ENCODE data around the gene RNU1-3. TPM values are rescaled to one million over a fixed set of nuclear protein-coding genes. Genes with fewer than 3 reads are reported as not detected.
A peak's percentile ranks its signal among the peaks of the same experiment; 100 is the strongest.
"Not testable (repeated sequence)": the region's sequence is repeated elsewhere in the genome, so short reads cannot be mapped to it uniquely, and the experiment has no call there.

RNU1-3 gene
- total and polyA plus RNA-seq, 2 of the 13 experiments (the other 11 are each of a cell fraction or from before 2014, with no cell fraction given) = under 0.01 to 11,018 TPM

DNA sequence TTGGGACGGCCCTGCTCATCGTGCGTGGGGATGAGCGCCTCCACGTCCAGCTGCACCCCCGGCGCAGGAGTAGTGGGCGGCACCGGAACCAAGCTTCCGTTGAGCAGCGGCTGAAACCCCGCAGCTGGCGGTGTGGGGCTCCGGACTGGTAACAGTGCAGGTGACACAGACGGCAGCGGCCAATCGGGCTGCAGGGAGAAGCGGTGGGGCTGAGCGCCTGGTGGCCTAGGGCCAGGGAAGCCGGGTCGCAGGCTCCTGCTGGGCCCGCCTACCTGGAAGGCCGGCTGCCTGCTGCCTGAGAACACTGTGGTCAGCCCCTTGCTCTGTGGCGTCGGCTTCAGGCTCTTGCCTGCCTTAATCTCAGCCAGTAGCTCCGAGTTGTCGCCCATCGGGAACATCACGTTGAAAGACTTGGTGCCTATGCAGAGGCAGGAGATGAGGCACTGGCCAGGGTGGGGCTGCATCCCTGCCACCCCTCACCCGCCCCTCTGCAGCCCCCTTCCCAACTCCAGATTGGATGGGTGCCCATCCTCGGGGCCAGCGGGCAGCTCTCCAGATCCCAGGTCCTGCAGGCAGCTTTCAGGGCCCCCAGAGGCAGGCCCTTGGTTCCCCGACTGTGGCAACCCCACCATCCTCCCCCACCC lies 29.9 kb upstream of the RNU1-3 start:
- ATAC-seq (peak; percentile 84), DNase-seq (ENCODE audit: low spot score) (peak; percentile 39)
- Histone ChIP-seq H3K27ac (ENCODE audit: extremely low read length, insufficient read depth, low read length) (peak overlapping the region; percentile 30), H3K4me2 (ENCODE audit: low read depth, low read length) (peak overlapping the region; percentile 63), H3K4me3 (replicated peaks in 1 of 3; ENCODE audit: insufficient read depth in 1 of 3, low read depth in 2 of 3, low read length in 3 of 3) (peak overlapping the region; percentile 16 to 57 (median 47); a peak in 5 of 6 replicates)
- CTCF ChIA-PET (ENCODE audit: low intra/inter-chr PET ratio, low total read pairs); BruUV-seq (replicated peaks); H3K4me1 ChIP-seq (ENCODE audit: insufficient read depth, low read length); H3K27me3 ChIP-seq (ENCODE audit: control insufficient read depth in 1 of 2, insufficient read depth in 2 of 2, low read length in 2 of 2); H4K20me1 ChIP-seq (ENCODE audit: insufficient read depth, low read length); FAIRE-seq; H3K9ac ChIP-seq (ENCODE audit: insufficient read depth, low read depth, low read length); intact Hi-C loops (cut with micrococcal nuclease; ENCODE audit: unreplicated experiment); H2AFZ ChIP-seq (ENCODE audit: low read length); H3K9me3 ChIP-seq (ENCODE audit: low read length); in situ Hi-C loops (cut with HindIII; ENCODE audit: extremely low pct_ligation_motif_present, low pct_unique_long_range_greater_than_20kb); H3K36me3 ChIP-seq (replicated peaks in 1 of 2; ENCODE audit: control insufficient read depth in 1 of 2, insufficient read depth in 2 of 2, low read length in 2 of 2); H3K79me2 ChIP-seq (ENCODE audit: insufficient read depth, low read length): not testable (repeated sequence)
- TF ChIP-seq, protein P1, sequence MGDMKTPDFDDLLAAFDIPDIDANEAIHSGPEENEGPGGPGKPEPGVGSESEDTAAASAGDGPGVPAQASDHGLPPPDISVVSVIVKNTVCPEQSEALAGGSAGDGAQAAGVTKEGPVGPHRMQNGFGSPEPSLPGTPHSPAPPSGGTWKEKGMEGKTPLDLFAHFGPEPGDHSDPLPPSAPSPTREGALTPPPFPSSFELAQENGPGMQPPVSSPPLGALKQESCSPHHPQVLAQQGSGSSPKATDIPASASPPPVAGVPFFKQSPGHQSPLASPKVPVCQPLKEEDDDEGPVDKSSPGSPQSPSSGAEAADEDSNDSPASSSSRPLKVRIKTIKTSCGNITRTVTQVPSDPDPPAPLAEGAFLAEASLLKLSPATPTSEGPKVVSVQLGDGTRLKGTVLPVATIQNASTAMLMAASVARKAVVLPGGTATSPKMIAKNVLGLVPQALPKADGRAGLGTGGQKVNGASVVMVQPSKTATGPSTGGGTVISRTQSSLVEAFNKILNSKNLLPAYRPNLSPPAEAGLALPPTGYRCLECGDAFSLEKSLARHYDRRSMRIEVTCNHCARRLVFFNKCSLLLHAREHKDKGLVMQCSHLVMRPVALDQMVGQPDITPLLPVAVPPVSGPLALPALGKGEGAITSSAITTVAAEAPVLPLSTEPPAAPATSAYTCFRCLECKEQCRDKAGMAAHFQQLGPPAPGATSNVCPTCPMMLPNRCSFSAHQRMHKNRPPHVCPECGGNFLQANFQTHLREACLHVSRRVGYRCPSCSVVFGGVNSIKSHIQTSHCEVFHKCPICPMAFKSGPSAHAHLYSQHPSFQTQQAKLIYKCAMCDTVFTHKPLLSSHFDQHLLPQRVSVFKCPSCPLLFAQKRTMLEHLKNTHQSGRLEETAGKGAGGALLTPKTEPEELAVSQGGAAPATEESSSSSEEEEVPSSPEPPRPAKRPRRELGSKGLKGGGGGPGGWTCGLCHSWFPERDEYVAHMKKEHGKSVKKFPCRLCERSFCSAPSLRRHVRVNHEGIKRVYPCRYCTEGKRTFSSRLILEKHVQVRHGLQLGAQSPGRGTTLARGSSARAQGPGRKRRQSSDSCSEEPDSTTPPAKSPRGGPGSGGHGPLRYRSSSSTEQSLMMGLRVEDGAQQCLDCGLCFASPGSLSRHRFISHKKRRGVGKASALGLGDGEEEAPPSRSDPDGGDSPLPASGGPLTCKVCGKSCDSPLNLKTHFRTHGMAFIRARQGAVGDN (CRISPR knock-in tag; IDR thresholded peaks at IDR 0.05) = peak; percentile 42; the same call in 1 of the 2 replicates
- TF ChIP-seq NFYC (CRISPR knock-in tag; IDR thresholded peaks at IDR 0.05) (peak; percentile 42; the same call in 1 of the 2 replicates), HNRNPLL (IDR thresholded peaks at IDR 0.05; ENCODE audit: low read depth, low read length, poor library complexity, severe bottlenecking) (peak; percentile 69), KDM2A (CRISPR knock-in tag; IDR thresholded peaks at IDR 0.05; ENCODE audit: borderline replicate concordance, low read depth) (0 out of 2 replicates have a peak, but pooled peaks have one; percentile 22), GABPB1 (CRISPR knock-in tag; IDR thresholded peaks at IDR 0.05) (peak; percentile 50; the same call in 1 of the 2 replicates), NFYB (CRISPR knock-in tag; IDR thresholded peaks at IDR 0.05) (peak; percentile 56), HOXA3 (CRISPR knock-in tag; IDR thresholded peaks at IDR 0.05) (peak; percentile 35; the same call in 1 of the 2 replicates), SAP130 (CRISPR knock-in tag; IDR thresholded peaks at IDR 0.05; ENCODE audit: low read depth) (peak; percentile 40; the same call in 1 of the 2 replicates), ETV5 (CRISPR knock-in tag; IDR thresholded peaks at IDR 0.05; ENCODE audit: borderline replicate concordance) (0 out of 2 replicates have a peak, but pooled peaks have one; percentile 22)
- POLR2A ChIA-PET = interaction anchor here (1.2 to 3.2 kb wide), 6 partner anchors 11 to 209 kb away, joined by 3 to 16 read pairs (median 6); partner anchors contain the start of gene RNU1-1
- WGBS (ENCODE audit: low lambda C conversion rate) = no CpG with 5 or more reads among the region's 33 CpGs

DNA sequence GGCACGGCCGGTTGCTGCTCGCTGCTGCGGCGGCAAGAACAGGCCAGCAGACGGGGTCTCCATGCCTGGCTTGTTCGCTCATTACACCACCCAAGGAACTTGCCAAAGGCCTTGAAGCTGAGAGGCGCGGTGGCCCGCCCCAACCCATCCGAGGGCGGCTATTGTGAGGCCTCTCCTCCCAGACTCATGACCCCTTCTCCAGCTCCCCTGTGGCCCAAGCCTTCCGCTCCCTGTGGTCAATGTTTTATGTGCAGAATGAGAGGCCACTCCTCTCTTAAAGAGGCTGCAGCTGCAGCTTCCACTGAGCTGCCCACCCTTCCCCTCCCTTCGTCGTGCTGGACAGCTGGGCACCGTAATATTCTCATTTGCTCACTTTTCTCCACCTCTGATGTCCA lies 27.6 kb upstream of the RNU1-3 start:
- POLR2A ChIA-PET; H3K9me3 ChIP-seq (ENCODE audit: low read length); H2AFZ ChIP-seq (ENCODE audit: low read length); H3K27ac ChIP-seq (ENCODE audit: extremely low read length, insufficient read depth, low read length); H3K36me3 ChIP-seq (replicated peaks in 1 of 2; ENCODE audit: control insufficient read depth in 1 of 2, insufficient read depth in 2 of 2, low read length in 2 of 2); CTCF ChIA-PET (ENCODE audit: low intra/inter-chr PET ratio, low total read pairs); DNase-seq (ENCODE audit: low spot score); in situ Hi-C loops (cut with HindIII; ENCODE audit: extremely low pct_ligation_motif_present, low pct_unique_long_range_greater_than_20kb); FAIRE-seq; H3K4me3 ChIP-seq (replicated peaks in 1 of 3; ENCODE audit: insufficient read depth in 1 of 3, low read depth in 2 of 3, low read length in 3 of 3); H3K4me1 ChIP-seq (ENCODE audit: insufficient read depth, low read length); H3K79me2 ChIP-seq (ENCODE audit: insufficient read depth, low read length); H3K4me2 ChIP-seq (ENCODE audit: low read depth, low read length); H3K27me3 ChIP-seq (ENCODE audit: control insufficient read depth in 1 of 2, insufficient read depth in 2 of 2, low read length in 2 of 2); H4K20me1 ChIP-seq (ENCODE audit: insufficient read depth, low read length); intact Hi-C loops (cut with micrococcal nuclease; ENCODE audit: unreplicated experiment); H3K9ac ChIP-seq (ENCODE audit: insufficient read depth, low read depth, low read length); ATAC-seq; BruUV-seq (replicated peaks): not testable (repeated sequence)
- no CpG with 5 or more reads among the region's 16 CpGs for WGBS (ENCODE audit: low lambda C conversion rate)

Data from HepG2 (cell line).